Measurements from ENCODE around the gene FOLR1.

FOLR1 gene

GRCh38 chr11:72236774-72237111, 44.8 kb downstream of the FOLR1 start:
- no peak for DNase-seq

DNA sequence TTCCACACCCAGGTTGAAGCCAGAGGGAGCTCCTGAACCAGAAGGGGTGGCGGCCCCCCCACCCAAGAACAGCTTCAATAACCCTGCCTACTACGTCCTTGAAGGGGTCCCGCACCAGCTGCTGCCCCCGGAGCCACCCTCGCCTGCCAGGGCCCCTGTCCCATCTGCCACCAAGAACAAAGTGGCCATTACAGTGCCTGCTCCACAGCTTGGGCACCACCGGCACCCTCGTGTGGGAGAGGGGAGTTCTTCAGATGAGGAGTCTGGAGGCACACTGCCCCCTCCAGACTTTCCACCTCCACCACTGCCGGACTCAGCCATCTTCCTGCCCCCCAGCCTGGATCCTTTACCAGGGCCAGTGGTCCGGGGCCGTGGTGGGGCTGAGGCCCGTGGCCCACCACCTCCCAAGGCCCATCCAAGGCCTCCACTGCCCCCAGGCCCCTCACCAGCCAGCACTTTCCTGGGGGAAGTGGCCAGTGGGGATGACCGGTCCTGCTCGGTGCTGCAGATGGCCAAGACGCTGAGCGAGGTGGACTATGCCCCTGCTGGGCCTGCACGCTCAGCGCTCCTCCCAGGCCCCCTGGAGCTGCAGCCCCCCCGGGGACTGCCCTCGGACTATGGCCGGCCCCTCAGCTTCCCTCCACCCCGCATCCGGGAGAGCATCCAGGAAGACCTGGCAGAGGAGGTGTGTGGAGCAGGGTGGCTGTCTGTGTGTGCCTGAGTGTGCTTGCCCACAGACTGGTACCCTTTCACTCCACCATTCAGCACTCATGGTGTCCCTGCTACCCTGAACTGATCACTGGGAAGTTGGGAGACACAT, 45.4 kb downstream of the FOLR1 start:
- DNase-seq = no peak

GRCh38 chr11:72238040-72238450, 46.1 kb downstream of the FOLR1 start:
- no peak for DNase-seq

DNA sequence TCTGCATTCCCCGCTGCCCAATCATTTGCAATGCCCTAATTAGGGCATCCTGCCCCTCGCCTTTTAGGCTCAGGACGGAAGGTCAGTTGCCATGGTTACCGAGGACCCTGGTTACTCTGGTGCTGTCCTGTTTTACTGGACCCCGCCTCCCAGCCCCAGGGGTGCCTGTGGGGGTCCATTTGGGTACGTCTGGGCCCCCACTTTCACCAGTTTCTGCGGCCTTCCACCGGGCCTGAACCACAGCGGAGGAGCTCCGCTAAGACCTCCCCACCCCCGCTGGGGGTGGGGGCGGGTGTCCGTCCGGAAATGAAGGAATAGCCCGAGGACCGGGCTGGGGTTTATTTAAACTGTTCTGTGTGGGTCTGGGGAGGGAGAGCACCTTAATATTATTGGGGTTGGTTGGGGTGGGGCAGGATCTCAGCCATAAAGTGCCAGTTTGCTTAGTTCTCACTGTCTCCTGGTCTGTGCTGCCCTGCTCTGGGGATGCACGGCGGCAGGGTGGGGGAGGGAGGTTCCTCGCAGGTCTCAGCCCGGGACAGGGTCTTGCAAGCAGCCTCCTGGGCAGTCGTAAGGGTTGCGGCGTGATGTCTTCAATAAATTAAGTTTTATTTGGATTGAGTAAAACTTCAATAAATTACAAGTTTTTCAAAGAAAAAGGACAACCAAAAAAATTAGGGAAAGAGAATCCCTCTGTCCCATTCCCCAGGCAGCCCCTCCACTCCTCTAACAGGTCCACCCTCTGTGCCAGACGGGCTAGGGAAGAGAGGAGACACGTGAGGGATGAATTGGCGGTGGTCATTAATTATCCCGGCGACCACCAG, 46.8 kb downstream of the FOLR1 start:
- DNase-seq = no peak

GRCh38 chr11:72239313-72239848, 47.4 kb downstream of the FOLR1 start:
- no peak for DNase-seq

DNA sequence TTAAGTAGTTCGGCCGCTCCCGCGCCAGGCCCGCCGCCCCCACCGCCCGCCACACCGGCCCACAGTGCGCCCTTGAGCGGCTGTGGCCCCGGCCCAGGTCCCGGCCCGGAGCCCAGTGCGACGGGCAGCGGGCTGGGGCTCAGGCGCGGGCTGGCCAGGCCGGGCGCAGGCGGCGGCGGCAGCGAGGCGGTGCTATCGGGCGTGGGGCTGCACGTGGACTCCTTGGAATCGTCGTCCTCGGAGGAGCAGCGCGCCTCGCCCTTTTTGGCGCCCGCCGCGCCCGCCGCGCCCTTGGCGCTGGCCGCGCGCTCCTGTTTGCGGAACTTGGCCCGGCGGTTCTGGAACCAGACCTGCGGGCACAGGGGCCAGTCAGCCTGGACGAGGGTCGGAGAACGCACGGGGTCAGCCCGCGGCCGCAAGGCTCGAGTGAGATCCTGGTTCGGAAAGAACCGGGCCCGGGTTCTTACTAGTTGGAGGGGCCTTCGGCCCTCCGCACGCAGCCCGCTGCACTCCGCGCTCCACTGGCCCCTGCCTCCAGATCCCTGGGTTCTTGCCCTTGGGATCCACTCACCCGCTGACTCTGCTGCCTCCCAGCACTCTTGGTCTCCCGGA, 48.0 kb downstream of the FOLR1 start:
- no peak for DNase-seq

GRCh38 chr11:72240461-72241290, 48.7 kb downstream of the FOLR1 start:
- no peak for DNase-seq

- DNase-seq = no peak
These were observed 49.4 kb downstream of the FOLR1 start for GRCh38 chr11:72241291-72241781.

GRCh38 chr11:72242141-72242540, 50.2 kb downstream of the FOLR1 start:
- DNase-seq = no peak

GRCh38 chr11:72243173-72244059, 51.5 kb downstream of the FOLR1 start:
- DNase-seq = no peak

DNA sequence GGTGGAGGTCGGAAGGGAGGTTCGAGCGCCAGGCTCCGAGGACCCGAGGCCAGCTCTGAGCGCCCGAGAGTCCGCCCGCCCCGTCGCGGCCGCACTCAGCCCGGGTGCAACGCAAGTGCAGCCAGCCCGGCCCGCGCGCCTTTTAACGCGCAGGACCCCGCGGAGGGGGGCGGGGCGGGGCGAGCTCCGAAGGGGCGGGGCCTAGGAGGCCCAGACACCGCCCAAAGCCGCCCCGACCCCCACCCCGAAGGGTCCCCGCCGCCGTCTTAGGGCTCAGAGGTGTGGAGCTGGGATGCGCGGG, 52.1 kb downstream of the FOLR1 start, which contains the start of gene PHOX2A:
TSS of gene PHOX2A (minus strand) at position 117 of the 301 bp plus-strand sequence. CDS start 172 bp downstream, outside the sequence.
- DNase-seq = no peak

- no peak for DNase-seq
These were observed 52.7 kb downstream of the FOLR1 start for GRCh38 chr11:72244361-72245262.

DNA sequence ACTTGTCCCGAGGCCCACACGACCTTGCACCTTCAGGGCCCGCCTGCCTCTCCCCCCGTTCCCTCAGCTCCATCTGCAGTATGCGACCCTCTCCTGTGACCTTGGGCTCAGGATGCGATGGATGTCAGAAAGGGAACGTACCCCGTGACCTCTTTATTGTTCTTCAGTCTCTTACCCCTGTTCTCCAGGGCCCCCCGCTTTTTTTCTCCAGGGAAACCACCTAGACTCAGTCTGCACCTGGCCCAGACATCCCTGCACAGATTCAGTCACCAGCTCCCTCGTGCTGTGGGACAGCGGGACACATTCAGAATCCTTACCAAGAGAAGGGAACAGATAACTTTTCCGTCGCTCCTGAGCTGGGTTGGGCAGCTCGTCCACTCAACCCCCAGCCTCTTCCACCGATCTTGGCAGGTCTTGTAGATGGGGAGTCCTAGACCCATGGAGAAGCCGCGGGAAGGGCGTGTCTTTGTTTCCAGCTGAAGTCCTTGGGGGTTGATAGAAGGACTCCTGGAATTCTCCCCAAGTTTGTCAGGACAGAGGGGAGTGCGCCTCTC, 53.4 kb downstream of the FOLR1 start:
- DNase-seq = no peak

Data from SIG-M5 (cell line).